MCF 10A (cell line): ENCODE data around the gene ABCG4. TPM values are rescaled to one million over a fixed set of nuclear protein-coding genes. Genes with fewer than 3 reads are reported as not detected.

Source experiments
- BruUV-seq: library from RNA; stranded (reverse); fragments of 400-500 nt; replicated peaks from 2 replicates; lab custom pipeline; 2021; lab: Mats Ljungman, UMichigan
- CTCF ChIA-PET: fragments of 300-600 bp; sonication (Branson Sonifier 250); formaldehyde crosslinking; extraction: SDS; loops from one replicate; lab custom pipeline; 2021; ENCODE audit warnings: antibody characterized with exemption, inconsistent platforms; lab: Yijun Ruan, JAX
- POLR2A ChIA-PET: fragments of 300-600, 350-650 bp; sonication (Branson Sonifier 250); formaldehyde crosslinking; extraction: SDS; loops from one replicate; lab custom pipeline; 2020; ENCODE audit warnings: antibody characterized with exemption, inconsistent platforms; lab: Yijun Ruan, JAX
- DNase-seq: peaks from one replicate; pipeline ENCODE4 v3.0.0-alpha.2; 2018; ENCODE audit not compliant: unreplicated experiment
- H3K27ac Mint-ChIP-seq: one replicate; pipeline ENCODE4 v1.8.0; 2022; ENCODE audit warnings: mild to moderate bottlenecking, low read depth, mixed read lengths; ENCODE audit not compliant: unreplicated experiment
- H3K27me3 Mint-ChIP-seq: one replicate; pipeline ENCODE4 v1.8.0; 2022; ENCODE audit warnings: mixed read lengths; ENCODE audit not compliant: insufficient read depth, unreplicated experiment
- H3K36me3 Mint-ChIP-seq: one replicate; pipeline ENCODE4 v1.8.0; 2022; ENCODE audit warnings: mild to moderate bottlenecking, moderate library complexity, mixed read lengths; ENCODE audit not compliant: insufficient read depth, unreplicated experiment
- H3K4me1 Mint-ChIP-seq: one replicate; pipeline ENCODE4 v1.8.0; 2022; ENCODE audit warnings: mixed read lengths; ENCODE audit not compliant: insufficient read depth, unreplicated experiment
- H3K4me3 Mint-ChIP-seq: one replicate; pipeline ENCODE4 v1.8.0; 2022; ENCODE audit warnings: mild to moderate bottlenecking, moderate library complexity, mixed read lengths; ENCODE audit not compliant: unreplicated experiment
- H3K9me3 Mint-ChIP-seq: one replicate; pipeline ENCODE4 v1.8.0; 2022; ENCODE audit warnings: mixed read lengths; ENCODE audit not compliant: unreplicated experiment
- intact Hi-C: fragments of 100-400 bp; cut with micrococcal nuclease; formaldehyde crosslinking; loops from 2 replicates; pipeline ENCODE4 v1.14.1; 2022
- total RNA-seq: library from RNA; stranded (reverse); gene quantifications from 2 replicates; pipeline ENCODE4 v1.2.3, GENCODE V29; 2022
- TF ChIP-seq, protein P1 (sequence below): fragments of 200-600 bp; IDR thresholded peaks from one replicate; pipeline ENCODE4 v1.8.0; 2022; ENCODE audit warnings: antibody characterized with exemption, mild to moderate bottlenecking; ENCODE audit not compliant: unreplicated experiment

The ABCG4 gene
- total RNA-seq, 1 experiment from 2014 or later: not detected

DNA sequence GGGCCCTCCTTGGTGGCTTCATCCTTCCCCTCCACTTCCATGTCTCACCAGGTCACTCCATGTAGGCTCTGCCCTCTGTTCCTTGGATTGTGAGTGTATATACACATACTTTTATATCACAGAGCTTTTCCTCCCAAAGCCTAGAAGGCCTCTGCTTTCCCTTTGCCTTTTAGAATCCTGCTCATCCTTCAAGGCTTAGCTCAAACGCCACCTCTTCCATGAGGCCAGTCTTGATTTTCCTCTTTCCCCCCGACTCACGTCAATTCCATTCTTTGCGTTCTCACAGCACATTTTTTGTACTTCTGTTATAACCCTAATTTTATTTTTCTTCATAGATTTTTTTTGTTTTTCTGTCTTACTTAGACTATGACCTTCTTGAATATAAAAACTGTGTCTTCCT lies 3.8 kb downstream of the ABCG4 start:
- Mint-ChIP-seq H3K4me1 (peaks cover 5% of the 10 kb centered on the region), H3K36me3 (no peaks in the 10 kb centered on the region), H3K27me3 (peaks cover 6% of the 10 kb centered on the region), H3K4me3 (no peak overlapping the region), H3K27ac (no peak overlapping the region), H3K9me3 (no peaks in the 10 kb centered on the region)
- POLR2A ChIA-PET: no interaction called here
- intact Hi-C loops: no loop called here
- TF ChIP-seq, protein P1, sequence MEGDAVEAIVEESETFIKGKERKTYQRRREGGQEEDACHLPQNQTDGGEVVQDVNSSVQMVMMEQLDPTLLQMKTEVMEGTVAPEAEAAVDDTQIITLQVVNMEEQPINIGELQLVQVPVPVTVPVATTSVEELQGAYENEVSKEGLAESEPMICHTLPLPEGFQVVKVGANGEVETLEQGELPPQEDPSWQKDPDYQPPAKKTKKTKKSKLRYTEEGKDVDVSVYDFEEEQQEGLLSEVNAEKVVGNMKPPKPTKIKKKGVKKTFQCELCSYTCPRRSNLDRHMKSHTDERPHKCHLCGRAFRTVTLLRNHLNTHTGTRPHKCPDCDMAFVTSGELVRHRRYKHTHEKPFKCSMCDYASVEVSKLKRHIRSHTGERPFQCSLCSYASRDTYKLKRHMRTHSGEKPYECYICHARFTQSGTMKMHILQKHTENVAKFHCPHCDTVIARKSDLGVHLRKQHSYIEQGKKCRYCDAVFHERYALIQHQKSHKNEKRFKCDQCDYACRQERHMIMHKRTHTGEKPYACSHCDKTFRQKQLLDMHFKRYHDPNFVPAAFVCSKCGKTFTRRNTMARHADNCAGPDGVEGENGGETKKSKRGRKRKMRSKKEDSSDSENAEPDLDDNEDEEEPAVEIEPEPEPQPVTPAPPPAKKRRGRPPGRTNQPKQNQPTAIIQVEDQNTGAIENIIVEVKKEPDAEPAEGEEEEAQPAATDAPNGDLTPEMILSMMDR: no peak
- DNase-seq: no peak
- CTCF ChIA-PET: interaction anchor here (0.5 to 2.8 kb wide), 6 partner anchors 29 to 171 kb away, joined by 3 to 10 read pairs (median 4); no protein-coding TSS in a partner anchor
- BruUV-seq: no TSS peak

DNA sequence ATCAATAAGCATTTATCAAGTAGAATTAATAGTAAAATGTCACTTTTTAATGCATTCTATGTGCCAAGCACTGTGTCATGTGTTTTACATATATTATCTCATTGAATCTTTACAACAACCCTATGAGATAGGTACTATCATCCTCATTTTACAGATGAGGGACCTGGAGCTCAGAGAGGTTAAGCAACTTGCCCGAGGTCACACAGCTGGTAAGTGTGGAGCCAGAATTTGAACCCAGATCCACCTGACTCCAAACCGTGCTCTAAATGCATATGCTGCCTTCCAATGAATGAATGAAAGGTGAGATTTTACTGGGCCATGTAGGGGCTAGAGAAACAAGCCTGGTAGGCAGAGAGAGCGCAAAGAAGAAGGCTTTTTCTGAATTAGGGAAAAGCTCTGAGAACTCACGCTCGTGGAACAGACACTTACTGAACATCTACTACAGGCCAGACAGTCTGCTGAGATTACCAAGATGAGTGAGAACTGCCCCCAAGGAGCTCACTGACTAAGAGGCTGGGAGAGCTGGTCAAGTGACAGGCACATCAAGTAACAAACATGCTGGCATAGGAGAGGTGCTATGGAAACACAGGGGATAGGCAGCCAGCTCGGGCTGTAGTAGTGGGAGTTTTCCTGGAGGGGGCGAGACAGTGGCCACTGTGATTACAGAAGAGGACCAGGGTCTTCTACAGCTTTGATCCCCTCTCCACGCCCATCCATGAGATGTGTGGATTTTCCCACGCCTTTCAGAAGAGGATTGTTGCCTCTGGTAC lies 4.4 kb downstream of the ABCG4 start:
- TF ChIP-seq, protein P1: no peak
- CTCF ChIA-PET: interaction anchor here (0.5 to 3.6 kb wide), 7 partner anchors 9 to 171 kb away, joined by 3 to 25 read pairs (median 7); no protein-coding TSS in a partner anchor
- no peak overlapping the region for H3K4me3 Mint-ChIP-seq
- no peak overlapping the region for H3K27ac Mint-ChIP-seq
- intact Hi-C loops: no loop called here
- H3K4me1 Mint-ChIP-seq: peaks cover 5% of the 10 kb centered on the region
- H3K36me3 Mint-ChIP-seq: no peaks in the 10 kb centered on the region
- H3K27me3 Mint-ChIP-seq: peaks cover under 1% of the 10 kb centered on the region
- no TSS peak for BruUV-seq
- no peaks in the 10 kb centered on the region for H3K9me3 Mint-ChIP-seq
- POLR2A ChIA-PET: interaction anchor here (0.6 kb wide), 2 partner anchors 29 to 209 kb away, joined by 3 to 4 read pairs; no protein-coding TSS in a partner anchor
- DNase-seq: no peak

DNA sequence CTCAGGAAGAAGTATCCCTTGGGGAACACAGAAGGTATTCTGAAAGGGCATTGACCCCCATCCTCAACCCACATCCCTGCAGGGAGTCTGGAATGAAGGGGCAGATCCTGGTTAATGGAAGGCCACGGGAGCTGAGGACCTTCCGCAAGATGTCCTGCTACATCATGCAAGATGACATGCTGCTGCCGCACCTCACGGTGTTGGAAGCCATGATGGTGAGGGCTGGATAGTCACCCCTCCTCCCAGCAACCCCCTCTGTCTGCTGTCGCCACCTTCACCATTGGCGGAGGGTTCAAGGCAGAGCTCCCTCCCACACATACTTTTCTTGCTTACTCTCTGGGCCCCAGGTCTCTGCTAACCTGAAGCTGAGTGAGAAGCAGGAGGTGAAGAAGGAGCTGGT lies 5.3 kb downstream of the ABCG4 start:
- TF ChIP-seq, protein P1: no peak
- Mint-ChIP-seq H3K4me1 (peaks cover 5% of the 10 kb centered on the region), H3K27me3 (no peaks in the 10 kb centered on the region), H3K36me3 (no peaks in the 10 kb centered on the region), H3K4me3 (no peak overlapping the region), H3K9me3 (no peaks in the 10 kb centered on the region), H3K27ac (no peak overlapping the region)
- DNase-seq: no peak
- no TSS peak for BruUV-seq
- ChIA-PET CTCF (interaction anchor here (0.6 to 3.6 kb wide), 7 partner anchors 10 to 570 kb away, joined by 3 to 25 read pairs (median 5); no protein-coding TSS in a partner anchor), POLR2A (interaction anchor here (0.6 to 1.8 kb wide), 3 partner anchors 15 to 50 kb away, joined by 3 to 7 read pairs (median 3); partner anchors contain the start of genes C2CD2L and NLRX1)
- intact Hi-C loops: no loop called here
